Heart right ventricle (tissue), 16 donors: ENCODE results near the gene ARPC5. TPM values are rescaled to one million over a fixed set of nuclear protein-coding genes. Genes with fewer than 3 reads are reported as not detected.

Experiments used
- ATAC-seq, 8 donors: fragments of 200-7000 bp; cut with Tn5 transposase; one replicate each; pipeline ENCODE4 v1.9.1; 2020; ENCODE audit warnings: mild to moderate bottlenecking in 8 of 8, moderate library complexity in 8 of 8, moderate number of reproducible peaks in 1 of 8
- DNase-seq, 2 donors: peaks; one replicate each; pipeline ENCODE4 v3.0.0-alpha.2; 2020
- H3K27ac ChIP-seq, 10 donors: fragments of 200-600 bp; sonication (generic) in 2 of 10; one replicate each; pipeline versions ENCODE4 v1.5.0 to v1.8.0; 2020 to 2022; ENCODE audit warnings: mild to moderate bottlenecking in 3 of 10
- H3K27me3 ChIP-seq, 7 donors: fragments of 200-600 bp; one replicate each; pipeline ENCODE4 v1.8.0; 2021 to 2022; ENCODE audit warnings: mild to moderate bottlenecking in 2 of 7
- H3K36me3 ChIP-seq, 9 donors: fragments of 200-600 bp; sonication (generic) in 1 of 9; one replicate each; pipeline versions ENCODE4 v1.5.0 to v1.8.0; 2020 to 2022; ENCODE audit warnings: mild to moderate bottlenecking in 2 of 9
- H3K4me1 ChIP-seq, 9 donors: fragments of 200-600 bp; sonication (generic) in 1 of 9; one replicate each; pipeline versions ENCODE4 v1.5.0 to v1.8.0; 2020 to 2022; ENCODE audit warnings: mild to moderate bottlenecking in 4 of 9
- H3K4me3 ChIP-seq, 10 donors: fragments of 200-600 bp; sonication (generic) in 2 of 10; one replicate each; pipeline versions ENCODE4 v1.5.0 to v1.8.0; 2020 to 2022; ENCODE audit warnings: mild to moderate bottlenecking in 7 of 10, moderate library complexity in 2 of 10
- H3K9me3 ChIP-seq, 11 donors: fragments of 200-600 bp in 10 of 11; sonication (generic) in 2 of 11; one replicate each; pipeline versions ENCODE4 v1.5.0 to v1.8.0; 2013 to 2022; ENCODE audit warnings: mild to moderate bottlenecking in 2 of 11, control low read depth in 1 of 11, moderate library complexity in 1 of 11
- CTCF ChIP-seq, 9 donors: fragments of 200-600 bp; sonication (generic) in 2 of 9; IDR thresholded peaks; one replicate each; pipeline versions ENCODE4 v1.5.0 to v1.8.0; 2021 to 2022; ENCODE audit warnings: antibody characterized with exemption in 9 of 9, mild to moderate bottlenecking in 5 of 9, moderate library complexity in 1 of 9
- WGBS, 2 donors: extraction: QIAGEN DNeasy Blood & Tissue Kit; methylation state at CpG; one replicate each; pipeline ENCODE4 v1.1.7; 2013; ENCODE audit warnings: inconsistent platforms in 1 of 2; 5-methylcytosine and 5-hydroxymethylcytosine counted together
- intact Hi-C, 10 donors: fragments of 100-400 bp; cut with DNase I; formaldehyde crosslinking; loops; one replicate each; pipeline versions ENCODE4 v1.11.1 to v1.14.2; 2022
- polyA plus RNA-seq, 2 donors: library from polyadenylated mRNA; stranded (reverse); fragments of 200-250 nt; gene quantifications; one replicate each; pipeline ENCODE4 v1.2.3, GENCODE V29; 2013
- total RNA-seq, 10 donors: library from RNA; stranded (reverse); fragmentation: NEBNext Ultra II Directional in 3 of 10; extraction: Animal tissue kit (Norgen Biotek cat#: 25700) in 3 of 10; gene quantifications; one replicate each; pipeline versions ENCODE4 v1.2.1 to v1.2.4, GENCODE V29; 2021 to 2023
- donor health status: Arrhythmogenic right ventricular cardiomyopathy.
- donor health status: ischemic (EF 13 %, LVEDD 7.1; RV severe dilation, severe dysfunction).
- donor health status: healthy with polysubstance abuse.
- donor health status: DM: no; HTN: yes; CAD: no.
- donor health status: DM: no; HTN: no; CAD: no.
- donor health status: ischemic (EF 25% LVEDD 6.9; RV normal size, moderate dysfunction).
- donor health status: ischemic (EF 25% LVEDD 5.7; RV mildly dilated, moderate dysfunction).
- donor health status: healthy.
- donor health status: DM: yes; HTN: yes; CAD: no.
- donor health status: Ischemic cardiomyopathy.
- donor health status: ischemic (EF 35%, LVEDD 5.7; RV mildly dilated, moderate dysfunction).
- donor health status: nonischemic (EF 11% LVEDD 7.7; RV severe dilation, severe dysfunction).
- donor health status: DM: yes; HTN: yes; CAD: no.
- donor health status: PGD.
- donor health status: ischemic (EF 29% LVEDD 5.4; RV normal size, mild dysfunction).
- donor health status: nonischemic (EF 23%, LVEDD 6.1; RV moderate dilation, normal function).

Gene ARPC5
- total and polyA plus RNA-seq, 12 donors, result 23.8 to 60.2 (median 31.7) TPM

- H3K36me3 ChIP-seq, result no peaks in the 10 kb centered on the region
- H3K4me1 ChIP-seq, result peaks cover 0 to 34% (median 17%) of the 10 kb centered on the region in 9 donors
- no peak overlapping the region for H3K4me3 ChIP-seq
- H3K9me3 ChIP-seq, result peaks cover 0 to 5% (median 0%) of the 10 kb centered on the region in 11 donors
- H3K27me3 ChIP-seq, result no peaks in the 10 kb centered on the region
- H3K27ac ChIP-seq, result no peak overlapping the region
- intact Hi-C loops, result loop anchor here in 1 of 10 donors (10.0 kb wide), 1 partner anchor 58 kb away; no protein-coding TSS in a partner anchor
- DNase-seq (no peak), ATAC-seq (peak in 2 of 8 donors; percentile 73 to 84)
- 54 to 67% methylated on average over 2 of the region's 2 CpGs for WGBS, 2 donors
- TF ChIP-seq CTCF (IDR thresholded peaks at IDR 0.05), result no peak
Measured at GRCh38 chr1:183676586-183677189, 41.1 kb upstream of the ARPC5 start.

DNA sequence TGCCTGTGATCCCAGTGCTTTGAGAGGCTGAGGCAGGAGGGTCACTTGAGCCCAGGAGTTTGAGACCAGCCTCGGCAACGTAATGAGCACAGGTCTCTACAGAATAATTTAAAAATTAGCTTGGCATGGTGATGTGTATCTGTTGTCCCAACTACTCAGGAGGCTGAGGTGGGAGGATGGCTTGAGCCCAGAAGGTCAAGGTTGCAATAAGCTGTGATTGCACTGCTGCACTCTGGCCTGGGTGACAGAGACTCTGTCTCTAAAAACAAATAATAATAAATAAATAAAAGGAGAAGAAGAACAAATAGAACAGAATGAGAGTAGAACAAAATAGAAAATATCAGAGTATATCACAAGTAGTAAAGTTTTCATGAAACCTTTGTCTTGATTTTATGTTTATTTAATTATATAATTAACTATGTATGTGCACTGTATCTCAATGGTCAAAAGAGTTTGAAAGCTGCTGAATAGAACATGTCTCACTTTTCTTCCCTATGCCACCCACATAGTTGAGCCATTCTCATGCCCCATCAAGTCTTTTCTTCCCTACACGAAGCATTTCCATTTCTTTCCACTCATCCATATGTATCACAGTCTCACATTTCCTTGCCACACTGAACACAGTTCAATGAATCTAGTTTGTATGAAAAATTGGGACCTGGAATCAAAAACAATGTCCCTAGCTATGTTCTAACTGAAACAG lies 40.5 kb upstream of the ARPC5 start:
- no peak for ATAC-seq
- DNase-seq, result no peak
- 91 to 93% methylated on average over 3 of the region's 3 CpGs for WGBS, 2 donors

DNA sequence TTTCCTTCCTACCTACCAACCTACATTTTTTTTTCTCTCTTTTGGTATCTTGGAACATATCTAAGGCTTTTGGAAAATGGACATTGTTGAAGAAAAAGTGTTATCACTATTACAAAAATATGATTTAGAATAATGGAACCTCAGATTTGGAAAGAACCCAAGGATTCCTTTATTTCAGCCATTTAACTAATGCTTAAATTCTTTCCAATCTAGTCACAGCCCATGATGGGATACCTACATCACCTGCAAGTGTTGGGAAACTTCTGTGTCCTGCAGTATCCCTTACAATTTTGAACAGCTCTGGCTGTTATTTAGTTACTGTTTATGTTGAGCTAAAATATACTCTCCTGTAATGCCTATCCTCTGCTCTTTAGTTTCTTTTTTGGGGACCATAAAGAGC lies 39.8 kb upstream of the ARPC5 start:
- no peak for TF ChIP-seq CTCF (IDR thresholded peaks at IDR 0.05)
- H3K27ac ChIP-seq, result no peak overlapping the region
- H3K4me1 ChIP-seq, result peaks cover 0 to 34% (median 17%) of the 10 kb centered on the region in 9 donors
- ATAC-seq (no peak), DNase-seq (no peak)
- H3K36me3 ChIP-seq, result no peaks in the 10 kb centered on the region
- no peaks in the 10 kb centered on the region for H3K27me3 ChIP-seq
- intact Hi-C loops, result loop anchor here in 1 of 10 donors (10.0 kb wide), 1 partner anchor 59 kb away; no protein-coding TSS in a partner anchor
- H3K4me3 ChIP-seq, result no peak overlapping the region
- peaks cover 0 to 15% (median 0%) of the 10 kb centered on the region in 11 donors for H3K9me3 ChIP-seq

More for the DNA sequence above, 40.5 kb upstream of the ARPC5 start:
- TF ChIP-seq CTCF (IDR thresholded peaks at IDR 0.05), result no peak
- Histone ChIP-seq H3K27ac (no peak overlapping the region), H3K27me3 (no peaks in the 10 kb centered on the region), H3K36me3 (no peaks in the 10 kb centered on the region), H3K4me1 (peaks cover 0 to 34% (median 17%) of the 10 kb centered on the region in 9 donors), H3K9me3 (peaks cover 0 to 12% (median 0%) of the 10 kb centered on the region in 11 donors), H3K4me3 (no peak overlapping the region)
- intact Hi-C loops, result loop anchor here in 1 of 10 donors (10.0 kb wide), 1 partner anchor 59 kb away; no protein-coding TSS in a partner anchor

DNA sequence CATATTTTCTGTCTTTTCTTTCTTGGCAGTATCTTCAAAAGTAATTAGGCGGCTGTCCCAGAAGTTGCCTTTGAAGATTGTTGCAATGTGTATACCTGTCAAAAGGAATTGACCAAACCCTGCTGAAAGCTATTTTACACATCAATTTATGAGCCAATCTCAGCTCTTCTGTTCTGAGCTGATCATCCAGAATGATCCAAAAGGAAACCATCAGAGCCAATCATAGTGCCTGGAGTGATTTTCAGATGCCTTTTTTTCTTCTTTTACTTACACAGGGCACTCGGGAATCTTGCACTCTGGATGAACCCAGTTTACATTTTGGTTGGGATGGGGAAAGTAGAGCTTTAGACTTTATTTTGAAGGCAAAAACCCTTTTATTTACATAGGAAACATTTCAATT lies 39.3 kb upstream of the ARPC5 start:
- Histone ChIP-seq H3K4me3 (no peak overlapping the region), H3K27me3 (no peaks in the 10 kb centered on the region), H3K27ac (no peak overlapping the region), H3K4me1 (peaks cover 0 to 34% (median 17%) of the 10 kb centered on the region in 9 donors), H3K36me3 (no peaks in the 10 kb centered on the region), H3K9me3 (peaks cover 0 to 15% (median 0%) of the 10 kb centered on the region in 11 donors)
- intact Hi-C loops, result loop anchor here in 1 of 10 donors (10.0 kb wide), 1 partner anchor 60 kb away; no protein-coding TSS in a partner anchor
- 55 to 69% methylated on average over 2 of the region's 2 CpGs for WGBS, 2 donors
- ATAC-seq, result peak in 1 of 8 donors; percentile 7
- no peak for DNase-seq
- no peak for TF ChIP-seq CTCF (IDR thresholded peaks at IDR 0.05)
